ENCODE data around the gene SUGCT.

SUGCT gene

DNA sequence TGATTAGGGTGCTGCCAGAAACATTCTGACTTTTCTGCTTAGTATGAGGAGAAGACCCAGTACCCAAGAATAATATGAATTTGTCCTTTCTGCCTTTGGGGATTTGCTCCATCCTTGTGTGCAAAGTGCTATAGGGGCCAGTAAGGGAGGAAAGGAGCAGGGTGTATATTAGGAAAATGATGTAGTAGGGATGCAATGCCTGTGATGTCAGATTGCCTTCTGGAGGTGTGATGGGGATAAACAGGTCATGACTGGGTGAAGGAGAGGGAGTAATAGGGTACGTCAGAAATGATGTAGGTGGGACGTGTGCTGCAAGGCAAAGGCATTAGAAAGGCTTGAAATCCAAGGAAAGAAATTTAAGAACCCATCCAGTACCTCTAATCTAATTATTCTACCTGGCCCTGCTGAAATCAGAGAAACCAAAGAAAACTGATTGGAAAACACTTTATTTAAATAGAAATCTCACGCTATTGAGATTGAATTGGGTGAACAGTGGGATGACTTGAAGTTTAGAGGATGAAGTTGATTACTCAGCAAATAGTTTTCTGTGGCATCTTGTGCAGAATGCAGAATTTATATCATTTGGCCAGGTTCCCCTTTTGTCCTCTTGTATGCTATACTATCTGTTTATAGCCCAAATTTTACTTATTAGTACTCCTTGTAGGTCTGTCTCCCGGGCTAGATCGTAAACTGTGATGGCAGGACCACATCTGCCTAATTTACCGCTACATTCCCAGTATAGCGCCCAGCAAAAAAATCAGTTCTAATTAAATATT, 503.9 kb downstream of the SUGCT start:
- H3K9me3 Mint-ChIP-seq = no peaks in the 10 kb centered on the region
- H3K27me3 Mint-ChIP-seq (ENCODE audit: low read depth) = peaks cover 3% of the 10 kb centered on the region
- TF ChIP-seq CTCF (IDR thresholded peaks at IDR 0.05; ENCODE audit: unreplicated experiment in 3 of 3) = no peak
- H3K36me3 Mint-ChIP-seq (ENCODE audit: low read depth) = no peaks in the 10 kb centered on the region
- H3K4me3 Mint-ChIP-seq = no peak overlapping the region
- peak overlapping the region in 1 of 3 experiments; percentile 7 for H3K27ac Mint-ChIP-seq
- H3K4me1 Mint-ChIP-seq = peaks cover 41% of the 10 kb centered on the region

- peak overlapping the region; percentile 61 to 66 (median 64) for H3K27ac Mint-ChIP-seq
- H3K4me3 Mint-ChIP-seq = no peak overlapping the region
Measured at GRCh38 chr7:40640566-40640965, 505.8 kb downstream of the SUGCT start.

GRCh38 chr7:40641701-40642100, 506.9 kb downstream of the SUGCT start:
- no peak overlapping the region for H3K4me3 Mint-ChIP-seq
- no peak for TF ChIP-seq CTCF (IDR thresholded peaks at IDR 0.05; ENCODE audit: unreplicated experiment in 3 of 3)
- peaks cover 46% of the 10 kb centered on the region for H3K4me1 Mint-ChIP-seq
- H3K9me3 Mint-ChIP-seq = no peaks in the 10 kb centered on the region
- H3K27ac Mint-ChIP-seq = peak overlapping the region in 1 of 3 experiments; percentile 25
- peaks cover 8% of the 10 kb centered on the region for H3K27me3 Mint-ChIP-seq (ENCODE audit: low read depth)
- no peaks in the 10 kb centered on the region for H3K36me3 Mint-ChIP-seq (ENCODE audit: low read depth)

More at GRCh38 chr7:40640566-40640965, 505.8 kb downstream of the SUGCT start:
- TF ChIP-seq CTCF (IDR thresholded peaks at IDR 0.05; ENCODE audit: unreplicated experiment in 3 of 3) = no peak
- Mint-ChIP-seq H3K36me3 (ENCODE audit: low read depth) (no peaks in the 10 kb centered on the region), H3K27me3 (ENCODE audit: low read depth) (peaks cover 8% of the 10 kb centered on the region), H3K4me1 (peaks cover 44% of the 10 kb centered on the region), H3K9me3 (no peaks in the 10 kb centered on the region)

GRCh38 chr7:40643664-40644063, 508.9 kb downstream of the SUGCT start:
- H3K4me3 Mint-ChIP-seq = no peak overlapping the region
- peaks cover 5% of the 10 kb centered on the region for H3K27me3 Mint-ChIP-seq (ENCODE audit: low read depth)
- no peak for TF ChIP-seq CTCF (IDR thresholded peaks at IDR 0.05; ENCODE audit: unreplicated experiment in 3 of 3)
- no peaks in the 10 kb centered on the region for H3K36me3 Mint-ChIP-seq (ENCODE audit: low read depth)
- no peaks in the 10 kb centered on the region for H3K9me3 Mint-ChIP-seq
- peaks cover 43% of the 10 kb centered on the region for H3K4me1 Mint-ChIP-seq
- H3K27ac Mint-ChIP-seq = peak overlapping the region in 2 of 3 experiments; percentile 3 to 17

DNA sequence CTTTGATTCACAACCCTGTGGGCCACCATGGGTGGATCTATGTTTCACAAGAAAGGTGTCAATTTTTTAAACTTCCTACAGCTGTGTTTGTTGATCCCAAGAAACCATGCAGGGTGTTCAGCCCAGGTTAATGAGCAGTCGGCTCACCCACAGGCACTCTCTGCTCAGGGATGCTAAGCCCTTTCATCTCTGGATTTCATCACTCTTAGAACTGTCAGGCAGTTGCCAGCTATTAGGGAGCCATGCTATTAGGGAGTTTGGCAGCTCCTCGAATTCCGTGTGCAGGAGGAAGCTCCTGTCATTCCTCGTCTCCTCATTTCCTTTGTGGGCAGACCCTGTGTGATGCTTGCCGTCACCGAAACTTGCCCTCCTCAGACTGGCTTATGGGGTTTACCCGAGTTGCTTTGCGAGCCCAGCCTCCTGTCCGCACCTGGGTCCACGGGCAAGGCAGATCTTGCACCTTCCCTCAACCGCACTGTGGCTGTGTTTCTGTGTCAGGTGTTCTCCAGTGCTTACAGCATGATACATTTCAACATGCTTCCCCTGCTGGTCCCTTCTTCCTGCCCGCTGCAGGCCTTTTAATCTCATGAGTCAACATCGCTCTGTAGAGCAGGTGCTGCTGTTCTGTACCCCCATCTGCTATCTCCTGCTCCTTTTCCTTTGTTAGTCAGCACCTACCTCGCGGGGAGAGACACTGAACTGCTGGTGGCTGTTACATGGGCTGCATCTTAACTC, 509.8 kb downstream of the SUGCT start:
- Mint-ChIP-seq H3K27ac (no peak overlapping the region), H3K27me3 (ENCODE audit: low read depth) (peaks cover 4% of the 10 kb centered on the region), H3K4me1 (peaks cover 38% of the 10 kb centered on the region), H3K4me3 (no peak overlapping the region), H3K36me3 (ENCODE audit: low read depth) (no peaks in the 10 kb centered on the region), H3K9me3 (no peaks in the 10 kb centered on the region)
- TF ChIP-seq CTCF (IDR thresholded peaks at IDR 0.05; ENCODE audit: unreplicated experiment in 3 of 3) = no peak
